ENCODE measurements around the gene FARSB.

- TF ChIP-seq, protein P1, sequence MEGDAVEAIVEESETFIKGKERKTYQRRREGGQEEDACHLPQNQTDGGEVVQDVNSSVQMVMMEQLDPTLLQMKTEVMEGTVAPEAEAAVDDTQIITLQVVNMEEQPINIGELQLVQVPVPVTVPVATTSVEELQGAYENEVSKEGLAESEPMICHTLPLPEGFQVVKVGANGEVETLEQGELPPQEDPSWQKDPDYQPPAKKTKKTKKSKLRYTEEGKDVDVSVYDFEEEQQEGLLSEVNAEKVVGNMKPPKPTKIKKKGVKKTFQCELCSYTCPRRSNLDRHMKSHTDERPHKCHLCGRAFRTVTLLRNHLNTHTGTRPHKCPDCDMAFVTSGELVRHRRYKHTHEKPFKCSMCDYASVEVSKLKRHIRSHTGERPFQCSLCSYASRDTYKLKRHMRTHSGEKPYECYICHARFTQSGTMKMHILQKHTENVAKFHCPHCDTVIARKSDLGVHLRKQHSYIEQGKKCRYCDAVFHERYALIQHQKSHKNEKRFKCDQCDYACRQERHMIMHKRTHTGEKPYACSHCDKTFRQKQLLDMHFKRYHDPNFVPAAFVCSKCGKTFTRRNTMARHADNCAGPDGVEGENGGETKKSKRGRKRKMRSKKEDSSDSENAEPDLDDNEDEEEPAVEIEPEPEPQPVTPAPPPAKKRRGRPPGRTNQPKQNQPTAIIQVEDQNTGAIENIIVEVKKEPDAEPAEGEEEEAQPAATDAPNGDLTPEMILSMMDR (IDR thresholded peaks at IDR 0.05; ENCODE audit: low read depth, low read length) = no peak
- TF ChIP-seq, protein P2, sequence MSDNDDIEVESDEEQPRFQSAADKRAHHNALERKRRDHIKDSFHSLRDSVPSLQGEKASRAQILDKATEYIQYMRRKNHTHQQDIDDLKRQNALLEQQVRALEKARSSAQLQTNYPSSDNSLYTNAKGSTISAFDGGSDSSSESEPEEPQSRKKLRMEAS (IDR thresholded peaks at IDR 0.05; ENCODE audit: low read depth, low read length) = no peak
Measured at GRCh38 chr2:222526480-222527277, 129.2 kb downstream of the FARSB start.
